ENCODE results near the gene F12. TPM values are rescaled to one million over a fixed set of nuclear protein-coding genes. Genes with fewer than 3 reads are reported as not detected.

Gene F12
- total RNA-seq, 8 experiments from 2014 or later: 1.0 to 6.5 (median 2.4) TPM

DNA sequence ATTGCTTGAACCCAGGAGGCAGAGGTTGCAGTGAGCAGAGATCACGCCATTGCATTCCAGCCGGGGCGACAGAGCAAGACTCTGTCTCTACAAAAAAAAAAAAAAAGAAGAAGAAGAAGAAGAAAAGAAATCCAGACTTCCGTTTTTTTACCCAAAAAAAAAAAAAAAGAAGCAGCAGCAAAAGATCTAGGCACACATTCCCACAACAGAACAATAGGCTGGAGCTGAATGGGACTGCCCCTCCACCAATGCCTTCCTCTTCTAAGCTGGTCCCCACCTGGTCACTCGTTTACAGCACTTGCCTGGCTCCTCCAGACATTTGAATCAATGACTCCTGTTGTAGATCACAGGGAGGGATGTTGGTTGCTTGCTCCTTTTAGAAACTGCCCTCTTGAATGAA is 56.3 kb downstream of the F12 start:
- no peak overlapping the region for H3K27ac ChIP-seq
- H3K4me1 ChIP-seq (replicated peaks in 1 of 2): peaks cover 10 to 11% of the 10 kb centered on the region in 2 donors
- WGBS, 10 experiments: 53 to 86% (median 82%) methylated on average over 2 to 5 of the region's 5 CpGs; no CpG with 5 or more reads in 2 of the 10 experiments
- no peak overlapping the region for H3K4me3 ChIP-seq
- in situ Hi-C loops (cut with MboI; ENCODE audit: low pct_unique_long_range_greater_than_20kb in 2 of 9, low sequenced_read_pairs in 9 of 9, unreplicated experiment in 9 of 9): no loop called here
- no peak for ATAC-seq (replicated peaks in 6 of 8)

Other genes with a start within 250 kb of the F12 start
- 10 to 100 TPM; 14.6 to 34.0 (median 23.8) TPM for gene RAB24, start 105.8 kb downstream of the F12 start, total RNA-seq
- gene PRELID1, start 105.8 kb downstream of the F12 start, total RNA-seq: 100 to 1,000 TPM in 3 of 8 experiments, 10 to 100 TPM in 5; 64.9 to 154 (median 93.2) TPM
- 10 to 100 TPM in 2 of 8 experiments, 1 to 10 TPM in 6; 2.4 to 34.1 (median 6.3) TPM for gene MXD3, start 97.7 kb downstream of the F12 start, total RNA-seq
- gene LMAN2, start 57.9 kb downstream of the F12 start, total RNA-seq: 100 to 1,000 TPM in 4 of 8 experiments, 10 to 100 TPM in 4; 48.3 to 219 (median 111) TPM
- gene RGS14, start 51.6 kb downstream of the F12 start, total RNA-seq: 10 to 100 TPM in 1 of 8 experiments, 1 to 10 TPM in 7; 2.3 to 23.9 (median 4.7) TPM
- gene SLC34A1, start 25.1 kb downstream of the F12 start, total RNA-seq: under 1 TPM in 6 of 8 experiments, not detected in 2; 0.05 to 0.94 (median 0.42) TPM
- gene PFN3, start 8.9 kb downstream of the F12 start, total RNA-seq: under 1 TPM in 1 of 8 experiments, not detected in 7; 0.92 TPM
- gene GRK6, start 17.1 kb upstream of the F12 start, total RNA-seq: 10 to 100 TPM; 16.2 to 29.5 (median 21.5) TPM
- 1 to 10 TPM; 2.0 to 8.1 (median 3.8) TPM for gene PRR7, start 37.2 kb upstream of the F12 start, total RNA-seq
- 100 to 1,000 TPM in 6 of 8 experiments, 10 to 100 TPM in 2; 70.8 to 406 (median 136) TPM for gene DBN1, start 64.1 kb upstream of the F12 start, total RNA-seq
- 100 to 1,000 TPM in 2 of 8 experiments, 10 to 100 TPM in 6; 24.6 to 116 (median 54.3) TPM for gene PDLIM7, start 88.0 kb upstream of the F12 start, total RNA-seq
- 1 to 10 TPM in 7 of 8 experiments, under 1 TPM in 1; 0.92 to 4.9 (median 2.4) TPM for gene DOK3, start 100.3 kb upstream of the F12 start, total RNA-seq
- 100 to 1,000 TPM in 3 of 8 experiments, 10 to 100 TPM in 5; 72.7 to 158 (median 97.0) TPM for gene DDX41, start 107.4 kb upstream of the F12 start, total RNA-seq
- 10 to 100 TPM; 29.0 to 71.4 (median 46.5) TPM for gene FAM193B, start 145.0 kb upstream of the F12 start, total RNA-seq
- gene TMED9, start 182.6 kb upstream of the F12 start, total RNA-seq: 100 to 1,000 TPM in 2 of 8 experiments, 10 to 100 TPM in 6; 74.7 to 166 (median 94.9) TPM
- 10 to 100 TPM; 19.6 to 37.5 (median 25.4) TPM for gene B4GALT7, start 190.6 kb upstream of the F12 start, total RNA-seq